Measurements from ENCODE around the gene LONP2. TPM values are rescaled to one million over a fixed set of nuclear protein-coding genes. Genes with fewer than 3 reads are reported as not detected.
"Not testable (repeated sequence)": the region's sequence is repeated elsewhere in the genome, so short reads cannot be mapped to it uniquely, and the experiment has no call there.

Gene LONP2
- total RNA-seq, 1 donor from 2014 or later: 62.4 TPM

GRCh38 chr16:48235556-48236136 lies 8.5 kb upstream of the LONP2 start:
- no peak for DNase-seq (ENCODE audit: low spot score in 2 of 2)
- FAIRE-seq: no peak

GRCh38 chr16:48236286-48236685 lies 7.8 kb upstream of the LONP2 start:
- FAIRE-seq: no peak

GRCh38 chr16:48240147-48240546 lies 4.0 kb upstream of the LONP2 start:
- not testable (repeated sequence) for DNase-seq (ENCODE audit: low spot score in 2 of 2); FAIRE-seq

More at GRCh38 chr16:48236286-48236685, 7.8 kb upstream of the LONP2 start:
- no peak for DNase-seq (ENCODE audit: low spot score in 2 of 2)

- no peak for DNase-seq (ENCODE audit: low spot score in 2 of 2)
- FAIRE-seq: no peak
These were observed 729 bp downstream of the LONP2 start for GRCh38 chr16:48244863-48245195.

- FAIRE-seq: no peak
- no peak for DNase-seq (ENCODE audit: low spot score in 2 of 2)
These were observed 2.0 kb downstream of the LONP2 start for GRCh38 chr16:48246066-48246465.

- DNase-seq (ENCODE audit: low spot score in 2 of 2) (no peak), FAIRE-seq (no peak)
These were observed 3.2 kb downstream of the LONP2 start, which contains the start of gene ABCC11 for GRCh38 chr16:48247311-48247710. ABCC11 (minus strand) TSS chr16:48247539; CDS start chr16:48231921, 15,618 bp downstream.

DNA sequence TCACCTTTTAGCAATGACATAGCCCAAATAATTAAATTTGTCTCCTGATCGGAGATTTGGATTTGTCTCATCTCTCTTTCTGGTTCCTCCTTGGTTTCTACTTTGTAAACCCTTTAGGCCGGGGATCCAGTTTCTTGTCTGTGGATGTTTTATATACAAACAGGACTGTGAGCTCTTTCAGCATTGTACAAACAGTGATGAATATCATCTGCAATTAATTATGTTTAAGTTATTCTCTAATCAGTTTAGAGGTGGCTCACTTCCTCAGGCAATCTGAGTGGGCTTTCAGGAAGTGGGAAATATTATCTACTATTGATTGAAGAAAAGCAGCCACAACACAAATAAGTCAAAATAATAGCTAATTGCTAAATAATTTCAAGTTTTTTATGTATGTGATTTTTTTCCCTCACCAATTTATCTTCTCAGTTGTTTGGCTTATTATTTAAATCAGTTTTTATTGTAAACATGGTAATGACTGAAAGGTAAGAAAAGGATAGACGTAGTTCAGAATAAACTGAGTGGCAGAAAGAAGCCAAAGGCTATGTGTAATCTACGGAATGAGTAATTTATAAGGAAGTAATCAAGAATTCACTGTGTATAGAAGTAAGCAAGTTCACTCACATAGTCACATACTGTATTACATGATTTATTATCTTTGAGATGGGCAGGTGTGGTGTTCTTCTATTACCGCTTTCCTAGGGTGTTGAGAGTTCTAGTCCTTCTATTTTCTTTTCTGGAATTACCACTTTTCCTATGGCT lies 6.6 kb downstream of the LONP2 start:
- no peak for DNase-seq (ENCODE audit: low spot score in 2 of 2)
- FAIRE-seq: no peak

- no peak for FAIRE-seq
- DNase-seq (ENCODE audit: low spot score in 2 of 2): no peak
These were observed 7.9 kb downstream of the LONP2 start for GRCh38 chr16:48252013-48252412.

DNA sequence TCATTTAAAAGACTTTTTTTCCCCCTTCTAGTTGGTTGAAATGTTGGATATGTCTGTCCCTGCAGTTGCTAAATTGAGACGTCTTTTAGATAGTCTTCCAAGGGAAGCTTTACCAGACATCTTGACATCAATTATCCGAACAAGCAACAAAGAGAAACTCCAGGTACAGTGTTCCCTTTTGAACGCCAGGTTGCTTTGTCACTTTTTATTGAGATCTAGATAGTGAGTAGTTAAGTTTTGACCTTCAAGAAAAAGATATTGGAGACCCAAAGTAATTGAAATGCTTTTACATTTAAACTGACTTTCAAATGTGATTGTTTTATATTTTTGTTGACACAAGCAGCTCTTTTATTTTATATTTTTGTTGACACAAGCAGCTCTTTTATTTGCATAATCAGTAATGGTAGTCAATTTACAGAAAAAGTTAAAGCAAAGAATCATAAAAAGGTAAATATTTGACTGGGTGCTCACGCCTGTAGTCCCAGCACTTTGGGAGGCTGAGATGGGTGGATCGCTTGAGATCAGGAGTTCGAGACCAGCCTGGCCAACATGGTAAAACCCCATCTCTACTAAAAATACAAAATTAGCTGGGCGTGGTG lies 12.6 kb downstream of the LONP2 start:
- FAIRE-seq: no peak
- DNase-seq (ENCODE audit: low spot score in 2 of 2): no peak

DNA sequence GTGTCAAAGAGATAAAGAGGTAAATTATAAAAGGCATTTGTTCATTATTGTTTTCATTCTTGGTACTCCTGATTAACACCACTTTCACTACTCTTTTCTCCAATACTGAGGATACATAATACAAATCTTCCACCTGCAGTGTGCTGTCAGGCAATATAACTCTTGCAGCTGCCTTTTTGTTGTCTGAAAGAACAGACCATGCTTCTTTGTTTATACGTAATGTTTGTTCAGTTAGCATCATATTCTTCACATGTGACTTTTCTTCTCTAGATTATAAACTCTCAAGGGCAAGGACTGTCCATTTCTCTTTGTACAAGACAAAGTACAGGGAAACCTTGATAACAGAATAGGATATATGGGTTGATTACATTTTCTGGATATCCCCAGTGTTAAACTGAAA lies 17.5 kb downstream of the LONP2 start:
- DNase-seq (ENCODE audit: low spot score in 2 of 2) (no peak), FAIRE-seq (no peak)

GRCh38 chr16:48262631-48263030 lies 18.5 kb downstream of the LONP2 start:
- DNase-seq (ENCODE audit: low spot score in 2 of 2) (no peak), FAIRE-seq (no peak)

DNA sequence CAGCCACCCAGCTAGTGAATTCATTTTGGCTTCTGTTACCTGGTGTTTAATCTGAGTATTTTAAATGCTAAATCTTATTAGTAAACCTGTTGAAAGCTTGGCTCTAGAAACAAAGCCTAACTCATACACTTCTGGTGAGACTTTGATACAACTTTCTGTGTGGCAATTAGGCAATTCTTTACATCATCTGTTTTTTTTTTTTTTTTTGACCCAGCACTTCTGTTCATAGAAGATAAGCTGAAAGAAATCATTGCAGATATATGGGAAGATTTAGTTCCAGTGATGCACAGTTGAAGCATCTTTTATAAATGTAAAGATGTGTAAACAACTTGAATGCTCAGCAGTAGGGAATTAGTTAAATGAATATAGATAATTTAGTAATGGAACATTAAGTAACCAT lies 24.9 kb downstream of the LONP2 start:
- FAIRE-seq: no peak
- no peak for DNase-seq (ENCODE audit: low spot score in 2 of 2)

GRCh38 chr16:48271728-48272127 lies 27.6 kb downstream of the LONP2 start:
- DNase-seq (ENCODE audit: low spot score in 2 of 2): no peak

DNA sequence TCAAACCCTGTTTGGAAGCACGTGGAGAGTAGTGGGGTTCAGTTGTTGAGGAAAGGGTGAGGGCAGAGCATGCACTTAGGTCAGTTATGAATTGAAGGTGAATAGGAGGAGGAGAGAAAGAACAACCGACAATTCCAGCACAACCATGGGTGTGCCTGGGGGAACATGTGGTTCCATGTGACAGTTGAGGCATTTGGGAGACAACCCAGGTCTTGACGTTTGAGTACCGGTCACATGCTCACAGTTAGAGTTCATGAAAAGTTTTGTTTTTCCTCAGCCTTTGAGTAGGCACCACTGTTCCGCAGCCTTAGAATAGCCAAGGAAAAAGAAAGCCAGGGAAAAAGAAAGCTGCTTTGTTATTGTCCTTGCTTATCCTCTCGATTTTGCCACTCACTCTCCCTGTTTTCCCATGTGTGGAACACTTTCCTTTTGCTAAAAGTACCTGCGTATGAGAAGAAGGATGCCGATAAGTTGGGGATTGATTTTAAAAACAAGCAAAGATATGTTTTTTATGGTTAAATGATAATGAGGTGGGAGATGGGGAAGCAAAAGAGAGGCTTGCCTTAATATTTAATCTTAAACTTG lies 28.8 kb downstream of the LONP2 start:
- FAIRE-seq (no peak), DNase-seq (ENCODE audit: low spot score in 2 of 2) (no peak)

More at GRCh38 chr16:48271728-48272127, 27.6 kb downstream of the LONP2 start:
- FAIRE-seq: no peak

GRCh38 chr16:48274476-48274875 lies 30.4 kb downstream of the LONP2 start:
- DNase-seq (ENCODE audit: low spot score in 2 of 2) (no peak), FAIRE-seq (no peak)

GRCh38 chr16:48276102-48276501 lies 32.0 kb downstream of the LONP2 start:
- DNase-seq (ENCODE audit: low spot score in 2 of 2): no peak
- FAIRE-seq: no peak

DNA sequence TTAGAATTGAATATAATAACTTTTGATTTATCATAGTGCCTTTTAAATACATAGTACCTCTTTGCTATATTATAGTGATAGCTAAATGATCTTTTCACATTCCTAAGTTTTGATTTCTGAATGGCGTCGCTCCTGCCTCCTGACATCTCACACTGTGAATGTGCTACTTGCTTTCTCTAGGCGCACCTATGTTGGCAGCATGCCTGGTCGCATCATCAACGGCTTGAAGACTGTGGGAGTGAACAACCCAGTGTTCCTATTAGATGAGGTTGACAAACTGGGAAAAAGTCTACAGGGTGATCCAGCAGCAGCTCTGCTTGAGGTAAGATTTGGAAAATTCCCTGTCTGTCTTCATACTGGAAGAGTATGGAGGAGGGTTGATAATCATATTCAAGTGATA lies 33.1 kb downstream of the LONP2 start:
- DNase-seq (ENCODE audit: low spot score in 2 of 2) (no peak), FAIRE-seq (no peak)

- no peak for FAIRE-seq
- DNase-seq (ENCODE audit: low spot score in 2 of 2): no peak
These were observed 35.1 kb downstream of the LONP2 start for GRCh38 chr16:48279199-48279598.

DNA sequence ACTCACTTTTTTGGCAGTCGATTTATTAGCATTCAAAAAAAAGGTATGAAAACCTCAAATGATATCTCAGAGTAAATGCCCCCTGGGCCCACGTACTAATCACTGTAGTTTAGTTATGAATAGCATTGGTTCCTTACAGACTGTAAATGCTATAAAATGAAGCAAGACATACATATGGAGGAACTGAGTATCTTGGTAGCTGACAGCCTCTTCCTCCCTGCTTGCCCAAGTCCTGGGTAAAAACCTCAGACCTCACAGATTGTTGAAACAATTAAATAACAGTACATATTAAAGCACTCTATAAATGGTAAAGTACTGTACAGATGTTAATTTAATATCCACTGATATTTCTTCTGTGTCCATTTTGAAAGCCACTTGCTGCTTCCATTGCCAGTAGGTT lies 36.4 kb downstream of the LONP2 start:
- FAIRE-seq (no peak), DNase-seq (ENCODE audit: low spot score in 2 of 2) (no peak)

DNA sequence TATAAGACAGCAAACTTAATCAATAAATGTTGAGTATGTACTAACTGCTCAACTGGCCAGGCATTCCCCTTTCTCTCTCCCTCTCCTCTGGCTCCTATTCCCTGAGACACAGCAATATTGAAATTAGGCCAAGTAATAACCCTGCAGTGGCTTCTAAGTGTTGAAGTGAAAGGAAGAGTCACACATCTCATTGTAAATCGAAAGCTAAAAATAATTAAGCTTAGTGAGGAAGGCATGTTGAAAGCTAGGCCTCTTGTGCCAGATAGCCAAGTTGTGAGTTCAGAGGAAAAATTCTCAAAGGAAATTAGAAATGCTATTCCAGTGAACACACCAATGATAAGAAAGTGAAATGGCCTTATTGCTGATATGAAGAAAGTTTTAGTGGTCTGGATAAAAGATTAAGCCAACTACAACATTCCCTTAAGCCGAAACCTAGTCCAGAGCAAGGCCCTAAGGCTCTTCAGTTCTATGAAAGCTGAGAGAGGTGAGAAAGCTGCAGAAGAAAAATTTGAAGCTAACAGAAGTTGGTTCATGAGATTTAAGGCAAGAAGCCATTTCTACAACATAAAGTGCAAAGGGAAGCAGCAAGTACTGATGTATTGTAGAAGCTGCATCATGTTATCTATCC lies 38.6 kb downstream of the LONP2 start:
- no peak for DNase-seq (ENCODE audit: low spot score in 2 of 2)
- no peak for FAIRE-seq
